OCI-LY3 (cell line): ENCODE data around the gene ADGRV1.

Experiments
- H2AFZ ChIP-seq: fragments of 200-600, 300-600 bp; shearing (Covaris generic); 2 replicates; pipeline ENCODE4 v1.6.0; 2014; ENCODE audit warnings: antibody characterized with exemption, low read depth, low read length
- H3K27ac ChIP-seq: fragments of 200-600, 300-600 bp; sonication (generic); 2 replicates; pipeline ENCODE4 v1.5.1; 2014; ENCODE audit warnings: mild to moderate bottlenecking, low read length, moderate library complexity, mixed read lengths
- H3K27me3 ChIP-seq: fragments of 200-600, 300-600 bp; sonication (generic); 2 replicates; pipeline ENCODE4 v1.6.1; 2014; ENCODE audit warnings: low read depth, low read length, mixed read lengths
- H3K36me3 ChIP-seq: fragments of 200-600, 300-600 bp; sonication (generic); replicated peaks from 2 replicates; pipeline ENCODE3; 2014; ENCODE audit warnings: low read depth, low read length, mixed read lengths
- H3K4me1 ChIP-seq: fragments of 300-600, 200-600 bp; sonication (generic); 2 replicates; pipeline ENCODE4 v1.6.1; 2014; ENCODE audit warnings: low read length, mixed read lengths
- H3K4me2 ChIP-seq: fragments of 200-600, 300-600 bp; sonication (generic); 2 replicates; pipeline ENCODE4 v1.6.1; 2014; ENCODE audit warnings: low read length, mixed read lengths
- H3K4me3 ChIP-seq: fragments of 300-600, 200-600 bp; sonication (generic); 2 replicates; pipeline ENCODE4 v1.5.1; 2014; ENCODE audit warnings: antibody characterized with exemption, mild to moderate bottlenecking, low read length, moderate library complexity
- H3K79me2 ChIP-seq: fragments of 300-600, 200-600 bp; shearing (Covaris generic); 2 replicates; pipeline ENCODE4 v1.6.1; 2014; ENCODE audit warnings: mild to moderate bottlenecking, low read length, mixed read lengths
- H3K9ac ChIP-seq: fragments of 300-600, 200-600 bp; shearing (Covaris generic); 2 replicates; pipeline ENCODE4 v1.6.0; 2014; ENCODE audit warnings: mild to moderate bottlenecking, low read length, moderate library complexity
- H3K9me3 ChIP-seq: fragments of 200-600, 300-600 bp; shearing (Covaris generic); 2 replicates; pipeline ENCODE4 v1.6.1; 2014; ENCODE audit warnings: low read length, mixed read lengths; ENCODE audit not compliant: insufficient read depth
- H4K20me1 ChIP-seq: fragments of 200-600, 300-600 bp; sonication (generic); 2 replicates; pipeline ENCODE4 v1.6.1; 2016; ENCODE audit warnings: low read length, mixed read lengths; ENCODE audit not compliant: insufficient read depth
- EZH2phosphoT487 ChIP-seq: fragments of 200-600 bp; shearing (Covaris generic); IDR thresholded peaks from 2 replicates; pipeline ENCODE4 v1.6.1; 2018; ENCODE audit warnings: antibody characterized with exemption, mixed run types, low read depth
- TF ChIP-seq, protein P1 (sequence below): fragments of 200-600, 300-600 bp; sonication (generic); IDR thresholded peaks from 2 replicates; pipeline ENCODE4 v1.5.1; 2014; ENCODE audit warnings: antibody characterized with exemption, low read length, low read depth

ADGRV1 gene

GRCh38 chr5:90640484-90641059, 82.0 kb downstream of the ADGRV1 start:
- H2AFZ ChIP-seq, result no peak overlapping the region
- no peak overlapping the region for H3K9ac ChIP-seq
- no peaks in the 10 kb centered on the region for H4K20me1 ChIP-seq
- no peaks in the 10 kb centered on the region; the same call in 1 of the 2 replicates for H3K4me1 ChIP-seq
- peak overlapping the region; percentile 28; the same call in 1 of the 2 replicates for H3K4me2 ChIP-seq
- no peaks in the 10 kb centered on the region for H3K36me3 ChIP-seq
- H3K27me3 ChIP-seq, result no peaks in the 10 kb centered on the region
- no peaks in the 10 kb centered on the region for H3K79me2 ChIP-seq
- no peaks in the 10 kb centered on the region for H3K9me3 ChIP-seq
- TF ChIP-seq EZH2phosphoT487, result no peak
- TF ChIP-seq, protein P1, sequence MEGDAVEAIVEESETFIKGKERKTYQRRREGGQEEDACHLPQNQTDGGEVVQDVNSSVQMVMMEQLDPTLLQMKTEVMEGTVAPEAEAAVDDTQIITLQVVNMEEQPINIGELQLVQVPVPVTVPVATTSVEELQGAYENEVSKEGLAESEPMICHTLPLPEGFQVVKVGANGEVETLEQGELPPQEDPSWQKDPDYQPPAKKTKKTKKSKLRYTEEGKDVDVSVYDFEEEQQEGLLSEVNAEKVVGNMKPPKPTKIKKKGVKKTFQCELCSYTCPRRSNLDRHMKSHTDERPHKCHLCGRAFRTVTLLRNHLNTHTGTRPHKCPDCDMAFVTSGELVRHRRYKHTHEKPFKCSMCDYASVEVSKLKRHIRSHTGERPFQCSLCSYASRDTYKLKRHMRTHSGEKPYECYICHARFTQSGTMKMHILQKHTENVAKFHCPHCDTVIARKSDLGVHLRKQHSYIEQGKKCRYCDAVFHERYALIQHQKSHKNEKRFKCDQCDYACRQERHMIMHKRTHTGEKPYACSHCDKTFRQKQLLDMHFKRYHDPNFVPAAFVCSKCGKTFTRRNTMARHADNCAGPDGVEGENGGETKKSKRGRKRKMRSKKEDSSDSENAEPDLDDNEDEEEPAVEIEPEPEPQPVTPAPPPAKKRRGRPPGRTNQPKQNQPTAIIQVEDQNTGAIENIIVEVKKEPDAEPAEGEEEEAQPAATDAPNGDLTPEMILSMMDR, result no peak
- H3K27ac ChIP-seq, result no peak overlapping the region
- no peak overlapping the region for H3K4me3 ChIP-seq

- TF ChIP-seq EZH2phosphoT487, result no peak
- TF ChIP-seq, protein P1, result no peak
- H3K27ac ChIP-seq, result no peak overlapping the region
- no peaks in the 10 kb centered on the region; the same call in 1 of the 2 replicates for H3K4me1 ChIP-seq
- H3K9me3 ChIP-seq, result no peaks in the 10 kb centered on the region
- H4K20me1 ChIP-seq, result no peaks in the 10 kb centered on the region
- no peaks in the 10 kb centered on the region for H3K79me2 ChIP-seq
- H3K9ac ChIP-seq, result no peak overlapping the region
- H3K4me2 ChIP-seq, result no peak overlapping the region
- no peak overlapping the region for H3K4me3 ChIP-seq
- H3K36me3 ChIP-seq, result no peaks in the 10 kb centered on the region
- no peak overlapping the region for H2AFZ ChIP-seq
- no peaks in the 10 kb centered on the region for H3K27me3 ChIP-seq
These were observed 82.9 kb downstream of the ADGRV1 start for GRCh38 chr5:90641528-90641927.

- Histone ChIP-seq H3K36me3 (no peaks in the 10 kb centered on the region), H3K4me3 (no peak overlapping the region), H3K4me1 (no peaks in the 10 kb centered on the region; the same call in 1 of the 2 replicates), H3K9ac (no peak overlapping the region), H2AFZ (no peak overlapping the region), H4K20me1 (no peaks in the 10 kb centered on the region), H3K27ac (no peak overlapping the region), H3K4me2 (no peak overlapping the region), H3K27me3 (no peaks in the 10 kb centered on the region), H3K9me3 (no peaks in the 10 kb centered on the region), H3K79me2 (no peaks in the 10 kb centered on the region)
- no peak for TF ChIP-seq EZH2phosphoT487
- TF ChIP-seq, protein P1, result no peak
These were observed 84.2 kb downstream of the ADGRV1 start for GRCh38 chr5:90642706-90643229.

DNA sequence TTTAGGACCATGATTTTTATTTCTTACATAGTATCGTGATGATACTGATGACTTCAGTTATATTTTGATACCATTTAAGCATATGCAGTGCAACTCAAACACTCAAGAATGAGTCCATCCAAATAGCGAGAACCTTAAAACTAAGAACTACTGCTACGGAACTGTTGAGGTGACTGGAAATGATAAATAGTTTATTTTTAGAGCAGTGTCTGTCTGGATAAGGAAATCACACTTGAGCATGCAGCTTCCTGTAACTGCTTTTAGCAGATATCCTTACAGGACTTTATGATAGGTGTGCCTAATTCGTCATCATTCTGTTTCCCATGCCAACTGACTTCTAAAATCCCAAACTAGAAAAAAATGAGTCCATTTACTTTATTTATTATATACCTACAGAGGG, 85.5 kb downstream of the ADGRV1 start:
- Histone ChIP-seq H3K36me3 (no peaks in the 10 kb centered on the region), H2AFZ (no peak overlapping the region), H3K4me3 (no peak overlapping the region), H3K79me2 (no peaks in the 10 kb centered on the region), H3K4me2 (no peak overlapping the region), H4K20me1 (no peaks in the 10 kb centered on the region), H3K9ac (no peak overlapping the region), H3K27me3 (no peaks in the 10 kb centered on the region), H3K4me1 (no peaks in the 10 kb centered on the region; the same call in 1 of the 2 replicates), H3K27ac (no peak overlapping the region), H3K9me3 (no peaks in the 10 kb centered on the region)
- no peak for TF ChIP-seq EZH2phosphoT487
- TF ChIP-seq, protein P1, result no peak
